B cell (primary cell): ENCODE data around the gene KIAA1328. TPM values are rescaled to one million over a fixed set of nuclear protein-coding genes. Genes with fewer than 3 reads are reported as not detected.

Experiments
- ATAC-seq: fragments of 200-7000 bp; cut with Tn5 transposase; one replicate; pipeline ENCODE4 v1.10.0; 2021; ENCODE audit warnings: low read depth, mild to moderate bottlenecking, moderate number of reproducible peaks, moderate library complexity
- CTCF ChIA-PET: fragments of 350-600 bp; sonication (Branson Sonifier 250); formaldehyde crosslinking; loops from one replicate; lab custom pipeline; 2021; ENCODE audit warnings: antibody characterized with exemption, inconsistent platforms; lab: Charles Lee
- POLR2A ChIA-PET: fragments of 350-600 bp; sonication (Branson Sonifier 250); formaldehyde crosslinking; loops from one replicate; lab custom pipeline; 2021; ENCODE audit warnings: antibody characterized with exemption; lab: Charles Lee
- DNase-seq: peaks from one replicate; pipeline ENCODE4 v3.0.0; 2013
- H2AFZ ChIP-seq: 2 replicates; pipeline ENCODE4 v1.6.1; 2012; ENCODE audit warnings: mild to moderate bottlenecking, low read depth, low read length; ENCODE audit not compliant: insufficient read depth, poor library complexity, severe bottlenecking
- H3K27ac ChIP-seq, 2 donors: 1 replicate in 1 of 2; 2 replicates in 1 of 2; pipeline ENCODE4 v1.5.1; 2012 to 2013; ENCODE audit warnings: low read length in 2 of 2, mild to moderate bottlenecking in 2 of 2, moderate library complexity in 1 of 2
- H3K27me3 ChIP-seq, 4 experiments: fragments of 200-600 bp in 1 of 4; sonication (generic) in 1 of 4; replicated peaks in 1 of 4; 1 replicate in 2 of 4; 2 replicates in 2 of 4; pipeline versions ENCODE4 v1.6.1 to v1.7.0; 2013 to 2016; ENCODE audit warnings: low read length in 3 of 4, mild to moderate bottlenecking in 2 of 4, mixed read lengths in 1 of 4, moderate library complexity in 1 of 4; ENCODE audit not compliant: insufficient read depth in 4 of 4, control insufficient read depth in 3 of 4; ENCODE audit errors: control extremely low read depth in 1 of 4
- H3K36me3 ChIP-seq, 2 experiments: replicated peaks in 1 of 2; 1 replicate in 1 of 2; 2 replicates in 1 of 2; pipeline versions ENCODE4 v1.6.1 to v1.7.1; 2013; ENCODE audit warnings: low read length in 1 of 2; ENCODE audit not compliant: insufficient read depth in 2 of 2, control insufficient read depth in 1 of 2; ENCODE audit errors: control extremely low read depth in 1 of 2, extremely low read depth in 1 of 2
- H3K4me1 ChIP-seq, 2 donors: fragments of 200-600 bp in 1 of 2; sonication (generic) in 1 of 2; 1 replicate in 1 of 2; 2 replicates in 1 of 2; pipeline versions ENCODE4 v1.5.1 to v1.6.1; 2013 to 2017; ENCODE audit warnings: low read length in 2 of 2; ENCODE audit not compliant: control insufficient read depth in 2 of 2, insufficient read depth in 2 of 2
- H3K4me2 ChIP-seq: replicated peaks from 2 replicates; pipeline ENCODE3; 2012; ENCODE audit warnings: mild to moderate bottlenecking, low read depth, low read length; ENCODE audit not compliant: poor library complexity, severe bottlenecking
- H3K4me3 ChIP-seq, 5 experiments: fragments of 200-600 bp in 1 of 5; sonication (generic) in 1 of 5; 1 replicate in 3 of 5; 2 replicates in 2 of 5; pipeline versions ENCODE4 v1.5.1 to v1.7.0; 2011 to 2016; ENCODE audit warnings: low read length in 4 of 5, mild to moderate bottlenecking in 4 of 5, low read depth in 2 of 5, control low read depth in 1 of 5, moderate library complexity in 1 of 5; ENCODE audit not compliant: insufficient read depth in 1 of 5; ENCODE audit errors: control extremely low read depth in 1 of 5, extremely low read depth in 1 of 5
- H3K79me2 ChIP-seq: fragments of 200-600 bp; sonication (generic); one replicate; pipeline ENCODE4 v1.6.0; 2016; ENCODE audit warnings: low read length; ENCODE audit not compliant: control insufficient read depth, insufficient read depth
- H3K9ac ChIP-seq: fragments of 200-600 bp; sonication (generic); 2 replicates; pipeline ENCODE4 v1.6.1; 2017; ENCODE audit warnings: mild to moderate bottlenecking, low read length, moderate library complexity
- H3K9me3 ChIP-seq, 3 donors: one replicate each; pipeline versions ENCODE4 v1.6.1 to v1.7.1; 2013; ENCODE audit warnings: low read length in 2 of 3; ENCODE audit not compliant: control insufficient read depth in 2 of 3, insufficient read depth in 1 of 3; ENCODE audit errors: control extremely low read depth in 1 of 3
- H4K20me1 ChIP-seq: 2 replicates; pipeline ENCODE4 v1.6.0; 2012; ENCODE audit warnings: mild to moderate bottlenecking, low read length; ENCODE audit not compliant: insufficient read depth, control insufficient read depth, poor library complexity, severe bottlenecking
- H3K27ac Mint-ChIP-seq: one replicate; pipeline ENCODE4 v1.8.0; 2021; ENCODE audit warnings: mixed read lengths
- H3K27me3 Mint-ChIP-seq: one replicate; pipeline ENCODE4 v1.8.0; 2021; ENCODE audit warnings: mixed read lengths
- H3K4me1 Mint-ChIP-seq: one replicate; pipeline ENCODE4 v1.8.0; 2021; ENCODE audit warnings: mixed read lengths
- H3K4me3 Mint-ChIP-seq: one replicate; pipeline ENCODE4 v1.8.0; 2021; ENCODE audit warnings: mixed read lengths
- H3K9me3 Mint-ChIP-seq: one replicate; pipeline ENCODE4 v1.8.0; 2022; ENCODE audit warnings: mixed read lengths; ENCODE audit not compliant: insufficient read depth
- CTCF ChIP-seq: fragments of 200-600 bp; IDR thresholded peaks from one replicate; pipeline ENCODE4 v1.8.0; 2022; ENCODE audit warnings: antibody characterized with exemption, mild to moderate bottlenecking
- EZH2 ChIP-seq: IDR thresholded peaks from 2 replicates; pipeline ENCODE4 v1.6.1; 2012; ENCODE audit warnings: borderline replicate concordance, low read depth, mild to moderate bottlenecking, moderate library complexity, low read length; ENCODE audit not compliant: insufficient read depth, poor library complexity, severe bottlenecking
- WGBS: methylation state at CpG from one replicate; pipeline ENCODE4 v1.1.5; 2013; ENCODE audit warnings: missing lambda C conversion rate; ENCODE audit not compliant: insufficient coverage; 5-methylcytosine and 5-hydroxymethylcytosine counted together
- intact Hi-C: fragments of 100-400 bp; cut with micrococcal nuclease; formaldehyde crosslinking; loops from one replicate; pipeline ENCODE4 v1.10.0; 2022
- polyA plus RNA-seq: library from polyadenylated mRNA; depleted of rRNA; stranded (reverse); fragments of >200 nt; gene quantifications from 2 replicates; pipeline ENCODE4 v1.2.3, GENCODE V29; 2012
- total RNA-seq, 2 donors: library from RNA; stranded (reverse); fragments of 120-200 nt in 1 of 2; gene quantifications; 1 replicate in 1 of 2; 2 replicates in 1 of 2; pipeline versions ENCODE4 v1.2.3 to v1.2.4, GENCODE V29; 2013 to 2022

Gene KIAA1328
- total and polyA plus RNA-seq, 2 donors (not counting 1 experiment from before 2014, with no cell fraction given): 9.1 to 22.1 TPM

GRCh38 chr18:37265382-37265781 is 436.5 kb downstream of the KIAA1328 start:
- H3K9ac ChIP-seq: no peak overlapping the region
- H3K36me3 ChIP-seq: no peaks in the 10 kb centered on the region
- ATAC-seq (no peak), DNase-seq (no peak)
- Mint-ChIP-seq H3K4me1 (no peaks in the 10 kb centered on the region), H3K9me3 (peaks cover 3% of the 10 kb centered on the region), H3K27ac (no peak overlapping the region), H3K4me3 (no peak overlapping the region), H3K27me3 (peaks cover 16% of the 10 kb centered on the region)
- H3K4me2 ChIP-seq: no peak overlapping the region
- H3K27ac ChIP-seq: no peak overlapping the region
- H3K27me3 ChIP-seq: no peaks in the 10 kb centered on the region
- H3K9me3 ChIP-seq: peaks cover 0 to 9% (median 0%) of the 10 kb centered on the region in 3 donors
- TF ChIP-seq EZH2 (no peak), CTCF (no peak)
- no peak overlapping the region for H3K4me3 ChIP-seq
- H4K20me1 ChIP-seq: no peaks in the 10 kb centered on the region
- no peaks in the 10 kb centered on the region for H3K79me2 ChIP-seq
- H2AFZ ChIP-seq: no peak overlapping the region
- intact Hi-C loops: no loop called here
- ChIA-PET POLR2A (no interaction called here), CTCF (no interaction called here)
- no peaks in the 10 kb centered on the region for H3K4me1 ChIP-seq
- 100% methylated on average over 1 of the region's 2 CpGs for WGBS

- H3K9me3 ChIP-seq: peaks cover 0 to 15% (median 0%) of the 10 kb centered on the region in 3 donors
- no peak for DNase-seq
- H3K9me3 Mint-ChIP-seq: peaks cover 3% of the 10 kb centered on the region
- no peak overlapping the region for H3K4me2 ChIP-seq
- ATAC-seq: no peak
- H3K9ac ChIP-seq: no peak overlapping the region
- no peaks in the 10 kb centered on the region for H3K4me1 Mint-ChIP-seq
- 39% methylated on average over 11 of the region's 13 CpGs for WGBS
- CTCF ChIA-PET: no interaction called here
- no peaks in the 10 kb centered on the region for H3K27me3 ChIP-seq
- H3K4me1 ChIP-seq: no peaks in the 10 kb centered on the region
- no peak overlapping the region for H3K4me3 Mint-ChIP-seq
- H3K4me3 ChIP-seq: no peak overlapping the region
- no peaks in the 10 kb centered on the region for H4K20me1 ChIP-seq
- intact Hi-C loops: no loop called here
- peaks cover 16% of the 10 kb centered on the region for H3K27me3 Mint-ChIP-seq
- POLR2A ChIA-PET: no interaction called here
- TF ChIP-seq EZH2: no peak
- no peak for TF ChIP-seq CTCF
- no peak overlapping the region for H3K27ac ChIP-seq
- no peak overlapping the region for H2AFZ ChIP-seq
- no peak overlapping the region for H3K27ac Mint-ChIP-seq
- H3K36me3 ChIP-seq: no peaks in the 10 kb centered on the region
- no peaks in the 10 kb centered on the region for H3K79me2 ChIP-seq
Measured at GRCh38 chr18:37266290-37266689, 437.4 kb downstream of the KIAA1328 start.
